Activated CD8-positive, alpha-beta memory T cell treated with anti-CD3 and anti-CD28 coated beads for 36 hours (primary cell): Measurements from ENCODE around the gene MS4A4A. TPM values are rescaled to one million over a fixed set of nuclear protein-coding genes. Genes with fewer than 3 reads are reported as not detected.
"Not testable (repeated sequence)": the region's sequence is repeated elsewhere in the genome, so short reads cannot be mapped to it uniquely, and the experiment has no call there.

Experiments
- CTCF ChIA-PET: fragments of 350-600 bp; sonication (Branson Sonifier 250); formaldehyde crosslinking; loops from one replicate; lab custom pipeline; 2021; ENCODE audit warnings: antibody characterized with exemption; lab: Charles Lee
- POLR2A ChIA-PET: fragments of 350-600 bp; sonication (Branson Sonifier 250); formaldehyde crosslinking; loops from one replicate; lab custom pipeline; 2021; ENCODE audit warnings: antibody characterized with exemption; lab: Charles Lee
- total RNA-seq, 2 experiments: library from RNA; stranded (reverse); gene quantifications; one replicate each; pipeline ENCODE4 v1.2.3, GENCODE V29; 2021

Gene MS4A4A
- not detected for total RNA-seq

- POLR2A ChIA-PET = no interaction called here
- CTCF ChIA-PET = no interaction called here
Measured at GRCh38 chr11:60280412-60280811, at the start of gene MS4A4A. TSS of gene MS4A4A (plus strand) at chr11:60280666. CDS start at chr11:60280676, 10 bp downstream.

- CTCF ChIA-PET = no interaction called here
- POLR2A ChIA-PET = no interaction called here
Measured at GRCh38 chr11:60230681-60231080, 49.8 kb upstream of the MS4A4A start.

DNA sequence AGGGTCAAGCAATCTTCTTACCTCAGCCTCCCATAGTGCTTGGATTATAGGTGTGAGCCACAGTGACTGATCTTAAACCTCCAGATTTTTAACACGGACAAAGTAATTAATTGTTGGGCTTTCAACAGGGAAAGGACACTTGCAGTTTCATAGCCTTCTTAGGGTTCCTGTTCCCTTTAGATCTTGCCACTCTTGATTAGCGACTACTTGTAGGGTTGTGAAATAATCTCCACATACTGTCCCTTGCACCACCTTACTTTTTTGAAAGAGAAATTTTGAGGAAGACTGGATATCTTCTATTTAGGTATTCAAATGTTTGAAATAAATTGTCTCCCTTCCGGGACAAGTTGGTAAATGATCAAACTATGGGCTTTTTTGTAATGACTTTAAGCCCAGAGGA, 45.1 kb upstream of the MS4A4A start:
- ChIA-PET POLR2A (no interaction called here), CTCF (no interaction called here)

DNA sequence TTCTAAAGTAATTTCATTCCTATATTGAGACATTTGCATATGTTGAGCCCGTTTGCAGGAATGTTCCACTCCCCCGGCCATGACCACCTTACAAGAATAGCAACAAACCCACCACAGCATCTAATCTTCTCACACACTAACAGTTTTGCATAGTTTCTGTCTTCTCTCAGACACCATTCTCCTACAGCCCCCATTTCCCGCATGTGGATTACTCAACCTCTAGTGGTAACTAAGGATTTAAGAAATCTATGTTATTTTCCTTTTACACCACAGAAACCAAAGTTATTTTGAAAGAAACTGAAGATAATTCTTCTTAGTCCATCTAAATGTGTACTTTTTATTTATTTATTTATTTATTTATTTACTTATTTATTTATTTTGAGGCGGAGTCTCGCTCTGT, 39.8 kb upstream of the MS4A4A start:
- CTCF ChIA-PET = no interaction called here

DNA sequence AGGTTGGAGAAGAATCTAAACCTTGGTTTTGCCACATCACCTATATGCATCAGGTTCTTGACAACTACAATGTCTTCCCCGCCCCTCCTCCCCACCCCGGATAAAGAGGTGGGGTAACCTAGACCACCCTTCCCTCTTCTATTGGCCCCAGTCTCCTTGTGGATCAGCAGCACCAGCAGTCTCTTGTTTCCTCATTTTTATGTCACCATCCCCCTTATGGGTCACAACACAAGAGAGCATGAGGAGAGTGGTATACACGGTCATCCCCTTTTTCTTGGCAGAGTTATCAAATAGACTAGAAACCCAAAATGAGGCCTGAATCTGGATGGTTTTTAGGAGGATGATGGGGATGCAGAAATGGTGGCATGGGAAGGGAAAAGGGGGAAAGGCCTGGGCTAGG, 38.7 kb upstream of the MS4A4A start:
- CTCF ChIA-PET = no interaction called here
- POLR2A ChIA-PET = no interaction called here

More for the DNA sequence above, 39.8 kb upstream of the MS4A4A start:
- POLR2A ChIA-PET = no interaction called here

DNA sequence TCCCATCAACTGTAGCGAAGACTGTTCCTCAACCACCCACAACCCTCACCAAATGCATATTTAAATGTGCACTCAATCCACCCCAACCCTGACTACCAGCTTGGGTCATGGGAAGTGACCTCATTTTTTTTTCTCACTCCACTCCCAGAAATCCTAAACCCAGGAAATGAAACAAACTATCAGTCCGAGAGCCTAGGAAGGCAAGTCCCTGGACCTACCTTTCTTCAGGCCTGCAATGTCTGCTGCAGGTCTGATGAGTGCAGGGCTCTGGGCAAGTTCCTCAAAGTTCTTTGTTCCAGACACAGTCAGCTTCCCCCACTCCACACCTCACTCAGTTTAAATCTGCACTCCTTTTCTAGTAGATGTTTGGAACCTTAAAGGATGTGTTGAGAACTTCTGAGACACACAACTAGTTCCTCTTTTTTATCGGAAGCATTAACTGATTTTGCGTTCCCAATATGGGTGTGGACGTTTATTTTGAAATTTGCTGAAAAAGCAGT, 37.7 kb upstream of the MS4A4A start, which contains the start of gene MS4A4E:
MS4A4E (minus strand) TSS at position 398 of the 500 bp plus-strand sequence. CDS start 13,082 bp downstream, outside the sequence.
- CTCF ChIA-PET = no interaction called here

GRCh38 chr11:60251485-60252212, 28.8 kb upstream of the MS4A4A start:
- CTCF ChIA-PET = interaction anchor here (0.7 to 1.5 kb wide), 11 partner anchors 13 to 441 kb away, joined by 3 to 6 read pairs (median 3); partner anchors contain the start of gene MRPL16
- POLR2A ChIA-PET = no interaction called here

More for the DNA sequence above, 37.7 kb upstream of the MS4A4A start, which contains the start of gene MS4A4E:
- POLR2A ChIA-PET = no interaction called here

DNA sequence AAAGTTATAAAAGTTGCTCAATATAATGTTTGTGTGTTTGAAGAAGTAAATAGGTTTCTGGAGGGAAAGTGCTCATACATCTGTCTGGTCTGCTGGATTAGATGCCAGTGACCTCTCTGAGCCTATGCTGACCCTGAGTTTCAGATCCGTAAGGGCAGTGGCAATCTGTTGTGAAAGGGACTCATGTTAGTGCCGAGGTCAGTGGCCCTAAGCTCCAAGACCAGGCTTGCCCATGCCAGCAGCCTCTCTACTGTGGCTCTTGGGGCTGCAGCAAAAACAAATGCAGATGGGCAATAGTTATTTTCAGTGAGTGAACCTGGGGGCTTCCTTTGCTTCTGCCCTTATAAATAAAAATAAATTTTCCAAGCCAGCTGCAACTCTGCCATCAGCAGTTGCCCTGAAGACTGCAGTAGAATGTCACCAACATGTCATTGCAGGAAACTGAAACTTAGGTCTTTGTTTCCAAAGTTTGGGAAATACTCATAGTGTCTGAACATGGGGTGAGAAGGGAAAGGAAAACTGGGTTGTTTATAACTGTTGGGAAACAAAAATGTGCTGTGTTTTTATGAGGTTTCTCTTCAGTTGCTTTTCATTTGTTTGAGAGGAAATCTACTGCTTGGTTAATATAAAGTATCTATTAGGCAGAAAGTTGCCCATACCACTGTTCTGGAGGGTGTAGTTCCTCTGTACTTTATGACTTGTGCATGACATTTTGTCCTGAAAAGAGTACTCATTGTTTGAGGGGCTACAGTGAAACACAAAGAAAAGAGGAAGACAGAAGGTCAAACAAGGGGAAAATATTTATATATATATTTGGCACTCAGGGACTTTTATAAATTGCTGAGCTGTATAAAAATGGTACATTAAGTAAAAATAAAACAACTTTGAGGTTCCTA, 28.0 kb upstream of the MS4A4A start:
- POLR2A ChIA-PET = no interaction called here
- CTCF ChIA-PET = interaction anchor here (1.2 to 1.4 kb wide), 3 partner anchors 36 to 442 kb away, joined by 3 to 5 read pairs (median 4); partner anchors contain the start of gene MRPL16

- POLR2A ChIA-PET = no interaction called here
Measured at GRCh38 chr11:60257956-60258722, 22.3 kb upstream of the MS4A4A start.

GRCh38 chr11:60261014-60261413, 19.5 kb upstream of the MS4A4A start:
- POLR2A ChIA-PET = no interaction called here
- CTCF ChIA-PET = no interaction called here

More at GRCh38 chr11:60257956-60258722, 22.3 kb upstream of the MS4A4A start:
- CTCF ChIA-PET = no interaction called here

DNA sequence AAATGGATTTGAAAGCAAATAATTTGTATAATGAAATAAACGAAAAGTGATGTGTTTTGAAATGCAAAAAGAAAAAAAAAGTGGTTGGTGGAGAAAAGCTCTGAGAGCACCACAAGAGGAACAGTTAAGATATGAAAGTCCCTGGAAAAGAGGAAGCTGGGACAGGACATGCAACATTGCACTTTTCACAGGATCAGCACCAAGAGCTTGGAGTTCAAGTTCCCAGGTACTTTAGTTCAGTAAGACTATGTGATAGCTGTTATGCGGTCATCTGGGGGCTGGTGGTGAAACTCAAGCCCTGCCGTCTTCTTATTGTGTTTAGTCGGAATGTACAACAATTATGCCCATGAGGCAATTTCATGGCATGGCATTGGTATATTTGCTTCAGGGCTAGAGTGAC, 17.1 kb upstream of the MS4A4A start:
- CTCF ChIA-PET = no interaction called here

GRCh38 chr11:60264644-60265043, 15.8 kb upstream of the MS4A4A start:
- POLR2A ChIA-PET = no interaction called here
- CTCF ChIA-PET = interaction anchor here (1.1 to 1.2 kb wide), 2 partner anchors 14 to 81 kb away, joined by 3 to 6 read pairs; no protein-coding TSS in a partner anchor

More for the DNA sequence above, 17.1 kb upstream of the MS4A4A start:
- POLR2A ChIA-PET = no interaction called here

- ChIA-PET CTCF (interaction anchor here (0.8 to 1.5 kb wide), 6 partner anchors 14 to 456 kb away, joined by 3 to 6 read pairs (median 3); no protein-coding TSS in a partner anchor), POLR2A (no interaction called here)
Measured at GRCh38 chr11:60265373-60266214, 14.9 kb upstream of the MS4A4A start.

DNA sequence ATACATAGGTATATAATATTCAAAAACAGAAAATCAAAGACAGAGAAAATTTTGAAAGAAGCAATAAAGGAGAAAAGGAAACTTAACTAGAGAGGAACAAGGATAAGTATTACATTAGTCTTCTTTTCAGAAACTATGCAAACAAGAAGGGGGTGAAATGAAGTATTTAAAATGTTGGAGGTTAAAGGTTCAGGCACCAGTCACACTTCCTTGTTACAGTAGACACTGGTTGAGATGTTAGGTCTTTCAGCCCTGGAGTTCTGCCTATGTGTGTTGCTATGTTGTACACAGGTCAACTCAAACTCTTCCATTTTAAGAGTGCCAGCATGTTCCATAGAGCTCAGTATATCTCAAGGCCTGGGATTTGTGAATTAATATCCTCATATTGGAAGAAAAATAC, 6.0 kb upstream of the MS4A4A start:
- CTCF ChIA-PET = interaction anchor here (1.3 kb wide), 1 partner anchor 89 kb away, joined by 4 read pairs; no protein-coding TSS in a partner anchor

DNA sequence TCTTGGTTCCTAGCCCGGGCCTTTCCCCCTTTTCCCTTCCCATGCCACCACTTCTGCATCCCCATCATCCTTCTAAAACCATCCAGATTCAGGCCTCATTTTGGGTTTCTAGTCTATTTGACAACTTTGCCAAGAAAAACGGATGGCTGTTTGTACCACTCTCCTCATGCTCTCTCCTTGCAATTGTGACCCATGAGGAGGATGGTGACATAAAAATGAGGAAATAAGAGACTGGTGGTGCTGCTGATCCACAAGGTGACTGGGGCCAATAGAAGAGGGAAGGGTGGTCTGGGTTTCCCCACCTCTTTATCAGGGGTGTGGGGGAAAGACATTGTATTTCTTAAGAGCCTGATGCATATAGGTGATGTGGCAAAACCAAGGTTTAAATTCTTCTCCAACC, 1.0 kb downstream of the MS4A4A start:
- ChIA-PET POLR2A (no interaction called here), CTCF (no interaction called here)

More for the DNA sequence above, 6.0 kb upstream of the MS4A4A start:
- POLR2A ChIA-PET = no interaction called here

DNA sequence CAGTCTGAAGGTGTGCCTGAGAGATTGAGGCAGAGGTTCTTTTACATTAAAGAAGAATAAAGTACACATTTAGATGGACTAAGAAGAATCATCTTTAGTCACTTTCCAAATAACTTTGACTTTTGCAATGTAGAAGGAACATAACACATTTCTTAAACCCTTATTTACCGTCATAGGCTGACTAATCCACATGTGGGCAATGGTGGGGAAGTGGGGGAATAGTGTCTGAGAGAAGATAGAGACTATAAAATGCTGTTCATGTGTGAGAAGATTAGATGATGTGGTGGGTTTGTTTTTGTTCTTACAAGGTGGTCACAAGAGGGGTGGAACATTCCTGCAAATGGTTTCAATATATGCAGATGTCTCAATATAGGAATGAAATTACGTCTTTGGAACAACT, 1.8 kb downstream of the MS4A4A start:
- ChIA-PET POLR2A (no interaction called here), CTCF (no interaction called here)

DNA sequence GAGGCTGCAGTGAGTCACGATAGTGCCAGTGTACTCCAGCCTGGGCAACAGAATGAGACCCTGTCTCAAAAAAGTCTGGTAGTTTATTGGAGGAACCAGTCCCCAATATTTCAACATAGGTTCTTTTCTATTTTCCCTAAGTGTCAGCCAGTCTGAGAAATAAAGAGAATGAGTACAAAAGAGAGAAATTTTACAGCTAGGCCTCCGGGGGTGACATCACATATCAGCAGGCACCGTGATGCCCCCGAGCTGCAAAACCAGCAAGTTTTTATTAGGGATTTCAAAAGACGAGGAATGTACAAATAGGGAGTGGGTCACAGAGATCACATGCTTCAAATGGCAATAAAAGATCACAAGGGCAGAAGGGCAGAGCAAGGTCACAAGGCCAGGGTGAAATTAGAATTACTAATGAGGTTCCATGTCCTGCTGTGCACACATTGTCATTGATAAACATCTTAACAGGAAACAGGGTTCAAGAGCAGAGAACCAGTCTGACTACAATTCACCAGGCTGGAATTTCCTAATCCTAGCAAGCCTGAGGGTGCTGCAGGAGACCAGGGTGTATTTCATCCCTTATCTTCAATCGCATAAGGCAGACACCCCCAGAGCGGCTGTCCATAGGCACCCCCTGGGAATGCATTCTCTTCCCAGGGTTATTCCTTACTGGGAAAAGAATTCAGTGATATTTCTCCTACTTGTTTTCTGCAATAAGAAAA, 5.1 kb downstream of the MS4A4A start:
- CTCF ChIA-PET, POLR2A ChIA-PET: not testable (repeated sequence)
